OCI-LY7 (cell line): ENCODE measurements around the gene TLE4. TPM values are rescaled to one million over a fixed set of nuclear protein-coding genes. Genes with fewer than 3 reads are reported as not detected.
A peak's percentile ranks its signal among the peaks of the same experiment; 100 is the strongest.

Experiments used
- BruUV-seq: library from RNA; stranded (reverse); fragments of 400-500 nt; replicated peaks from 2 replicates; lab custom pipeline; 2021; lab: Mats Ljungman, UMichigan
- CTCF ChIA-PET: fragments of 300-600 bp; sonication (Branson Sonifier 250); formaldehyde crosslinking; loops from one replicate; lab custom pipeline; 2022; ENCODE audit warnings: antibody characterized with exemption; ENCODE audit not compliant: unreplicated experiment; lab: Charles Lee
- POLR2A ChIA-PET: fragments of 300-600 bp; sonication (Branson Sonifier 250); formaldehyde crosslinking; loops from one replicate; lab custom pipeline; 2022; ENCODE audit warnings: antibody characterized with exemption; lab: Charles Lee
- DNase-seq: peaks from one replicate; pipeline ENCODE4 v3.0.0-alpha.2; 2015; ENCODE audit warnings: low spot score
- H2AFZ ChIP-seq: fragments of 200-600 bp; sonication (generic), shearing (Covaris generic); 2 replicates; pipeline ENCODE4 v1.6.1; 2014; ENCODE audit warnings: mild to moderate bottlenecking, antibody characterized with exemption, low read length, moderate library complexity
- H3K27ac ChIP-seq: fragments of 200-600 bp; sonication (generic); 2 replicates; pipeline ENCODE4 v1.5.1; 2014; ENCODE audit warnings: mixed run types, low read depth, mild to moderate bottlenecking, moderate library complexity, low read length, inconsistent platforms; ENCODE audit not compliant: poor library complexity, severe bottlenecking
- H3K36me3 ChIP-seq: fragments of 200-600 bp; sonication (generic); 2 replicates; pipeline ENCODE4 v1.6.1; 2014; ENCODE audit warnings: mild to moderate bottlenecking, antibody characterized with exemption, low read length, moderate library complexity, mixed read lengths; ENCODE audit not compliant: insufficient read depth
- H3K4me1 ChIP-seq: fragments of 200-600 bp; sonication (generic); 2 replicates; pipeline ENCODE4 v1.5.1; 2014; ENCODE audit warnings: mild to moderate bottlenecking, low read length; ENCODE audit not compliant: insufficient read depth, poor library complexity, severe bottlenecking
- H3K4me2 ChIP-seq: fragments of 200-600 bp; sonication (generic); 2 replicates; pipeline ENCODE4 v1.6.1; 2014; ENCODE audit warnings: mild to moderate bottlenecking, low read length
- H3K4me3 ChIP-seq: fragments of 200-600 bp; sonication (generic); 2 replicates; pipeline ENCODE4 v1.5.1; 2014; ENCODE audit warnings: mild to moderate bottlenecking, low read depth, low read length; ENCODE audit not compliant: poor library complexity, severe bottlenecking
- H3K79me2 ChIP-seq: fragments of 200-600 bp; sonication (generic); 2 replicates; pipeline ENCODE4 v1.6.1; 2016; ENCODE audit warnings: low read depth, mild to moderate bottlenecking, low read length, moderate library complexity, mixed read lengths; ENCODE audit not compliant: insufficient read depth
- H3K9me2 ChIP-seq: fragments of 200-600 bp; sonication (generic); 2 replicates; pipeline ENCODE4 v1.6.1; 2016; ENCODE audit warnings: mild to moderate bottlenecking, low read length, mixed read lengths; ENCODE audit not compliant: insufficient read depth
- H3K9me3 ChIP-seq: fragments of 200-600 bp; sonication (generic); 2 replicates; pipeline ENCODE4 v1.6.1; 2014; ENCODE audit warnings: mild to moderate bottlenecking, mixed run types, low read length, mixed read lengths
- H4K20me1 ChIP-seq: fragments of 200-600 bp; sonication (generic); 2 replicates; pipeline ENCODE4 v1.6.1; 2014; ENCODE audit warnings: mild to moderate bottlenecking, antibody characterized with exemption, low read length, moderate library complexity, mixed read lengths; ENCODE audit not compliant: insufficient read depth
- EZH2phosphoT487 ChIP-seq: fragments of 200-600 bp; sonication (generic); IDR thresholded peaks from 2 replicates; pipeline ENCODE4 v1.6.1; 2018; ENCODE audit warnings: low read depth, borderline replicate concordance, mild to moderate bottlenecking, mixed run types, antibody characterized with exemption, low read length, moderate library complexity, mixed read lengths
- intact Hi-C: fragments of 100-400 bp; cut with micrococcal nuclease; formaldehyde crosslinking; loops from one replicate; pipeline ENCODE4 v1.10.0; 2022; ENCODE audit not compliant: unreplicated experiment
- total RNA-seq, 2 experiments: library from RNA; depleted of rRNA in 1 of 2; stranded (reverse); fragments of >200 nt in 1 of 2; shearing (Covaris generic) in 1 of 2; gene quantifications; 2 replicates each; pipeline ENCODE4 v1.2.3, GENCODE V29; 2014 to 2022
- TF ChIP-seq, protein P1 (sequence below): fragments of 200-600 bp; sonication (generic); conservative IDR thresholded peaks from 2 replicates; pipeline ENCODE4 v1.5.1; 2014; ENCODE audit warnings: mild to moderate bottlenecking, antibody characterized with exemption, low read length, moderate library complexity, mixed read lengths

Gene TLE4
- total RNA-seq, 2 experiments from 2014 or later = 36.7 to 41.7 TPM

GRCh38 chr9:79572608-79573411 lies 1.0 kb downstream of the TLE4 start:
- DNase-seq = peak; percentile 59
- Histone ChIP-seq H3K27ac (peak overlapping the region; percentile 96), H3K36me3 (peaks cover 15% of the 10 kb centered on the region), H3K4me1 (peaks cover 29% of the 10 kb centered on the region), H3K9me3 (no peaks in the 10 kb centered on the region), H4K20me1 (peaks cover 14% of the 10 kb centered on the region), H3K4me2 (peak overlapping the region; percentile 94), H3K9me2 (no peaks in the 10 kb centered on the region), H3K4me3 (peak overlapping the region; percentile 79), H2AFZ (peak overlapping the region; percentile 68), H3K79me2 (peaks cover 18% of the 10 kb centered on the region; the same call in 1 of the 2 replicates)
- CTCF ChIA-PET = no interaction called here
- no TSS peak for BruUV-seq
- intact Hi-C loops = loop anchor here (10.0 kb wide), 1 partner anchor 242 kb away; no protein-coding TSS in a partner anchor
- POLR2A ChIA-PET = interaction anchor here (0.7 to 1.6 kb wide), 6 partner anchors 10 to 1276 kb away, joined by 3 to 8 read pairs (median 5); partner anchors contain the start of gene PSAT1
- TF ChIP-seq, protein P1, sequence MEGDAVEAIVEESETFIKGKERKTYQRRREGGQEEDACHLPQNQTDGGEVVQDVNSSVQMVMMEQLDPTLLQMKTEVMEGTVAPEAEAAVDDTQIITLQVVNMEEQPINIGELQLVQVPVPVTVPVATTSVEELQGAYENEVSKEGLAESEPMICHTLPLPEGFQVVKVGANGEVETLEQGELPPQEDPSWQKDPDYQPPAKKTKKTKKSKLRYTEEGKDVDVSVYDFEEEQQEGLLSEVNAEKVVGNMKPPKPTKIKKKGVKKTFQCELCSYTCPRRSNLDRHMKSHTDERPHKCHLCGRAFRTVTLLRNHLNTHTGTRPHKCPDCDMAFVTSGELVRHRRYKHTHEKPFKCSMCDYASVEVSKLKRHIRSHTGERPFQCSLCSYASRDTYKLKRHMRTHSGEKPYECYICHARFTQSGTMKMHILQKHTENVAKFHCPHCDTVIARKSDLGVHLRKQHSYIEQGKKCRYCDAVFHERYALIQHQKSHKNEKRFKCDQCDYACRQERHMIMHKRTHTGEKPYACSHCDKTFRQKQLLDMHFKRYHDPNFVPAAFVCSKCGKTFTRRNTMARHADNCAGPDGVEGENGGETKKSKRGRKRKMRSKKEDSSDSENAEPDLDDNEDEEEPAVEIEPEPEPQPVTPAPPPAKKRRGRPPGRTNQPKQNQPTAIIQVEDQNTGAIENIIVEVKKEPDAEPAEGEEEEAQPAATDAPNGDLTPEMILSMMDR = peak; percentile 23; the same call in 1 of the 2 replicates
- TF ChIP-seq EZH2phosphoT487 = no peak

GRCh38 chr9:79573412-79573923 lies 1.7 kb downstream of the TLE4 start:
- POLR2A ChIA-PET = no interaction called here
- TF ChIP-seq, protein P1 = no peak
- peaks cover 19% of the 10 kb centered on the region; the same call in 1 of the 2 replicates for H3K36me3 ChIP-seq
- H3K4me1 ChIP-seq = peaks cover 23% of the 10 kb centered on the region
- H3K9me3 ChIP-seq = no peaks in the 10 kb centered on the region
- DNase-seq = no peak
- BruUV-seq = no TSS peak
- H3K79me2 ChIP-seq = peaks cover 18% of the 10 kb centered on the region; the same call in 1 of the 2 replicates
- H4K20me1 ChIP-seq = peaks cover 14% of the 10 kb centered on the region
- intact Hi-C loops = loop anchor here (10.0 kb wide), 1 partner anchor 241 kb away; no protein-coding TSS in a partner anchor
- peak overlapping the region; percentile 94 for H3K4me2 ChIP-seq
- peak overlapping the region; percentile 79 for H3K4me3 ChIP-seq
- peak overlapping the region; percentile 96 for H3K27ac ChIP-seq
- CTCF ChIA-PET = no interaction called here
- no peaks in the 10 kb centered on the region for H3K9me2 ChIP-seq
- peak overlapping the region; percentile 68; the same call in 1 of the 2 replicates for H2AFZ ChIP-seq
